Stimulated activated CD8-positive, alpha-beta memory T cell treated with anti-CD3 and anti-CD28 coated beads, Interleukin-15, amount 100 ng/mL, for 48 hours (primary cell): ENCODE data around the gene ATP13A2.
"Not testable (repeated sequence)": the region's sequence is repeated elsewhere in the genome, so short reads cannot be mapped to it uniquely, and the experiment has no call there.

Source experiments
- DNase-seq, 2 donors: peaks; one replicate each; pipeline ENCODE4 v3.0.0-alpha.2; 2020; ENCODE audit warnings: low read depth in 2 of 2

ATP13A2 gene

GRCh38 chr1:16957731-16958130, 54.0 kb downstream of the ATP13A2 start:
- no peak for DNase-seq

- no peak for DNase-seq
Observed at GRCh38 chr1:16956775-16957174, 55.0 kb downstream of the ATP13A2 start.

- no peak for DNase-seq
Observed at GRCh38 chr1:16955186-16955585, 56.5 kb downstream of the ATP13A2 start.

GRCh38 chr1:16954579-16954978, 57.1 kb downstream of the ATP13A2 start:
- no peak for DNase-seq

- not testable (repeated sequence) for DNase-seq
Observed at GRCh38 chr1:16952376-16952775, 59.4 kb downstream of the ATP13A2 start.

- DNase-seq: not testable (repeated sequence)
Observed at GRCh38 chr1:16949026-16949425, 62.7 kb downstream of the ATP13A2 start.

- not testable (repeated sequence) for DNase-seq
Observed at GRCh38 chr1:16948282-16948891, 63.3 kb downstream of the ATP13A2 start.

- no peak for DNase-seq
Observed at GRCh38 chr1:16946646-16947045, 65.1 kb downstream of the ATP13A2 start.

GRCh38 chr1:16946185-16946584, 65.5 kb downstream of the ATP13A2 start:
- not testable (repeated sequence) for DNase-seq

- not testable (repeated sequence) for DNase-seq
Observed at GRCh38 chr1:16945512-16945911, 66.2 kb downstream of the ATP13A2 start.

GRCh38 chr1:16944038-16944437, 67.7 kb downstream of the ATP13A2 start:
- DNase-seq: no peak

- not testable (repeated sequence) for DNase-seq
Observed at GRCh38 chr1:16939386-16940180, 72.1 kb downstream of the ATP13A2 start.

GRCh38 chr1:16938351-16939321, 73.1 kb downstream of the ATP13A2 start:
- DNase-seq: no peak

- DNase-seq: not testable (repeated sequence)
Observed at GRCh38 chr1:16936580-16936979, 75.1 kb downstream of the ATP13A2 start.
